Heart left ventricle (tissue), 13 donors: ENCODE results near the gene TNNI3K.

Source experiments
- CTCF ChIP-seq, 12 donors: fragments of 200-600 bp; sonication (generic) in 4 of 12; IDR thresholded peaks; one replicate each; pipeline versions ENCODE4 v1.5.0 to v1.8.0; 2018 to 2022; ENCODE audit warnings: antibody characterized with exemption in 12 of 12, mild to moderate bottlenecking in 5 of 12
- POLR2A ChIP-seq, 2 donors: fragments of 450-650 bp; IDR thresholded peaks; one replicate each; pipeline ENCODE4 v1.6.1; 2017; ENCODE audit warnings: antibody characterized with exemption in 2 of 2, mild to moderate bottlenecking in 2 of 2, moderate library complexity in 2 of 2
- donor health status: ischemic (EF 13 %, LVEDD 7.1; RV severe dilation, severe dysfunction).
- donor health status: DM: no; HTN: yes; CAD: no.
- donor health status: DM: no; HTN: no; CAD: no.
- donor health status: ischemic (EF 25% LVEDD 6.9; RV normal size, moderate dysfunction).
- donor health status: ischemic (EF 25% LVEDD 5.7; RV mildly dilated, moderate dysfunction).
- donor health status: ischemic (EF 35%, LVEDD 5.7; RV mildly dilated, moderate dysfunction).
- donor health status: nonischemic (EF 11% LVEDD 7.7; RV severe dilation, severe dysfunction).
- donor health status: DM: yes; HTN: yes; CAD: no.
- donor health status: PGD.
- donor health status: ischemic (EF 29% LVEDD 5.4; RV normal size, mild dysfunction).
- donor health status: nonischemic (EF 23%, LVEDD 6.1; RV moderate dilation, normal function).

DNA sequence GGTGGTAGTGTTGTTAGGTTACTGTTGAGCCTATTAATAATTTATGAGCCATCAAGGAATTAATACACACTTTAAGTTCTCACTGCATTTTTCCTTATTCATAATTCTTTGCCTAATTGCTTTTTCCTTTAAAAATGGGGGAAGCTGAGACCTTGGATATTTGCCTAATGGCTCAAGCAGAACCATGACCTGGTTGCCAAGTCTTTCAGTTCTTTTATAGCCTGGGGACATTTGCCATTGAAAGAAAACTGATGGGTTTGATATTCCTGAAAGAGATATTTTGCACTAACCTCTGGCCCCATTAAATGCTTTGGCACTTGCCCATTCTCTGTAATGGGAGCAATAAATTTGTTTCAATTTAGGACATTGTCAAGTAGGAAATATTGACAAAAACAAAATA lies 295.7 kb downstream of the TNNI3K start:
- no peak for TF ChIP-seq POLR2A (IDR thresholded peaks at IDR 0.05)
- no peak for TF ChIP-seq CTCF (IDR thresholded peaks at IDR 0.05)
